WERI-Rb-1 (cell line): ENCODE data around the gene PPM1D.

Experiments
- DNase-seq: peaks from one replicate; pipeline ENCODE4 v3.0.0-alpha.2; 2020
- H3K27ac ChIP-seq: fragments of 250-450 bp; sonication (Bioruptor Pico); 2 replicates; pipeline ENCODE4 v1.5.1; 2020; ENCODE audit warnings: mild to moderate bottlenecking, moderate library complexity
- H3K27me3 ChIP-seq: fragments of 250-450 bp; sonication (Bioruptor Pico); 2 replicates; pipeline ENCODE4 v1.5.1; 2021; ENCODE audit warnings: mild to moderate bottlenecking, low read depth, moderate library complexity; ENCODE audit not compliant: insufficient read depth, severe bottlenecking
- H3K36me3 ChIP-seq: fragments of 250-450 bp; sonication (Bioruptor Pico); 2 replicates; pipeline ENCODE4 v1.5.1; 2020; ENCODE audit warnings: mild to moderate bottlenecking, moderate library complexity
- H3K4me3 ChIP-seq: 2 replicates; pipeline ENCODE4 v1.5.1; 2011; ENCODE audit warnings: low read depth, mild to moderate bottlenecking, control low read depth, low read length
- H3K9me3 ChIP-seq: fragments of 250-450 bp; sonication (Bioruptor Pico); 2 replicates; pipeline ENCODE4 v1.5.1; 2021; ENCODE audit warnings: mild to moderate bottlenecking, moderate library complexity; ENCODE audit not compliant: severe bottlenecking
- TF ChIP-seq, protein P1 (sequence below): IDR thresholded peaks from 2 replicates; pipeline ENCODE4 v1.5.1; 2011; ENCODE audit warnings: low read depth, mild to moderate bottlenecking, control low read depth, inconsistent platforms, low read length

Gene PPM1D

DNA sequence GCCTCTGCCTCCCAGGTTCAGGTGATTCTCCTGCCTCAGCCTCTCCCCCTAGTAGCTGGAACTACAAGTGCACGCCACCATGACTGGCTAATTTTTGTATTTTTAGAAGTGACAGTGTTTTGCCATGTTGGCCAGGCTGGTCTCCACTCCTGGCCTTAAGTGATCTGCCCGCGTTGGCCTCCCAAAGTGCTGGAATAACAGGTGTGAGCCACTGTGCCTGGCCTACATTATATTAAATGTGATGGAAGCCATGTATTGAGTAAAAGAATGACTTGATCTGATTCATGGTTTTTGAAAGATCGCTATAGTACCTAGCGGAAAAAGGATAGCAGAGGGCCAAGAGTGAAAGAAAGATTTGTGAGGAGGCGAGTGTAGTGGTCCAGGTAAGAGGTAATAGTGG lies 2.7 kb upstream of the PPM1D start:
- H3K4me3 ChIP-seq: no peak overlapping the region
- no peak overlapping the region for H3K27ac ChIP-seq
- no peaks in the 10 kb centered on the region for H3K9me3 ChIP-seq
- no peak for DNase-seq
- no peaks in the 10 kb centered on the region for H3K27me3 ChIP-seq
- peaks cover 18% of the 10 kb centered on the region for H3K36me3 ChIP-seq
- TF ChIP-seq, protein P1, sequence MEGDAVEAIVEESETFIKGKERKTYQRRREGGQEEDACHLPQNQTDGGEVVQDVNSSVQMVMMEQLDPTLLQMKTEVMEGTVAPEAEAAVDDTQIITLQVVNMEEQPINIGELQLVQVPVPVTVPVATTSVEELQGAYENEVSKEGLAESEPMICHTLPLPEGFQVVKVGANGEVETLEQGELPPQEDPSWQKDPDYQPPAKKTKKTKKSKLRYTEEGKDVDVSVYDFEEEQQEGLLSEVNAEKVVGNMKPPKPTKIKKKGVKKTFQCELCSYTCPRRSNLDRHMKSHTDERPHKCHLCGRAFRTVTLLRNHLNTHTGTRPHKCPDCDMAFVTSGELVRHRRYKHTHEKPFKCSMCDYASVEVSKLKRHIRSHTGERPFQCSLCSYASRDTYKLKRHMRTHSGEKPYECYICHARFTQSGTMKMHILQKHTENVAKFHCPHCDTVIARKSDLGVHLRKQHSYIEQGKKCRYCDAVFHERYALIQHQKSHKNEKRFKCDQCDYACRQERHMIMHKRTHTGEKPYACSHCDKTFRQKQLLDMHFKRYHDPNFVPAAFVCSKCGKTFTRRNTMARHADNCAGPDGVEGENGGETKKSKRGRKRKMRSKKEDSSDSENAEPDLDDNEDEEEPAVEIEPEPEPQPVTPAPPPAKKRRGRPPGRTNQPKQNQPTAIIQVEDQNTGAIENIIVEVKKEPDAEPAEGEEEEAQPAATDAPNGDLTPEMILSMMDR: no peak

DNA sequence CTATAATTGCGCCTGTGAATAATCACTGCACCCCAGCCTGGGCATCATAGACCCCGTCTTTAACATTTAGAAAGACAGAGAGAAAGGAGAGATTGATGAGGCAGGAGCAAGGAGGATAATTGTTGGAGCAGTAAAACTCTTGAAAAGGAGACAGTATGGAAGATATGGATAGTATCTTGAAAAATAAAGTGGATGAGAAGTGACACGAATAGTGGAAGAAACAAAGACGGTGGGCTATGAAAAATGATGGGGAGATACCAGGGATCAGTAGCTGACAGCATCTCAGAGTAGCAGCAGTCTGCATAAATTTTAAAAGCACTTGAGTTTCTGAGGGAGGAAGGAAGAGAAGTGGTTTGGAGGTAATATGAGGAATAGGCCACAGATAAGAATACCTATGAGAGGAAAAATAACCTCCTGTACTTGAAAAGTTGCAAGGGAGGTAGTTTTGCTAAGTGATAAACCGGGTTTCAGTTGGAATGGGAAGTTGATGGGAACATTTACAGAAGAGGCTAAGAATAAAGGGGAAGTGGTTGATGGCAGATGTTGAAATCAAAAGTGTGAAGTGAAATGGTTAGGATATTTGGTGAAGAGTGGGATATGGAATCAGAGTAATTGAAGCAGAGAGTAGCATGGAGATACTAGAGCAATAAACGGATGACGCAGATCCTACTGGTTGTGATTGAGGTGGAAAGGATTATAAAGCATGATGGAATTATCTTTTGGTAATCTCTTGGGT lies 1.8 kb upstream of the PPM1D start:
- TF ChIP-seq, protein P1: no peak

DNA sequence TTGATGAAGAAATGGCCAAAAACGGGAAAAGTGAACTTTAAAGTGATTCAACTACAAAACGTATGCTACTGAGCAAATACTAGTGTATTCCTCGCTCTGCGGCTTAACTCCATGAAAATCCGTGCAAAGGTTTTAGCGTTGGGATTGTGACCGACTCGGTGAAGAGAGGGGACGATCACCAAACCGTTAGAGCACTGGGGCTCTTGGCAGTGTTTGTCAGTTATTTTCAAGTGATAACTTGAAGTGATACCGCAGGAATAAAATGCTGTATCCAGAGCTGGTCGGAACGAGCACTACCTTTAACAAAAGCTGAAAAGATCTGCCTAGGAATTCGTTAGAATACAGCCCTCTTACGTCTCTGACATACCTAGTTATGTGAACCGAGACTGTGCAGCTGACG lies 773 bp upstream of the PPM1D start:
- no peaks in the 10 kb centered on the region for H3K9me3 ChIP-seq
- no peaks in the 10 kb centered on the region for H3K27me3 ChIP-seq
- H3K36me3 ChIP-seq: peaks cover 28% of the 10 kb centered on the region
- peak; percentile 50 for DNase-seq
- H3K27ac ChIP-seq: peak overlapping the region; percentile 99
- TF ChIP-seq, protein P1: no peak
- peak overlapping the region; percentile 68 for H3K4me3 ChIP-seq

More for the DNA sequence above, 1.8 kb upstream of the PPM1D start:
- DNase-seq: no peak
- Histone ChIP-seq H3K27me3 (no peaks in the 10 kb centered on the region), H3K4me3 (peak overlapping the region; percentile 68), H3K36me3 (peaks cover 22% of the 10 kb centered on the region), H3K27ac (peak overlapping the region; percentile 99), H3K9me3 (no peaks in the 10 kb centered on the region)

DNA sequence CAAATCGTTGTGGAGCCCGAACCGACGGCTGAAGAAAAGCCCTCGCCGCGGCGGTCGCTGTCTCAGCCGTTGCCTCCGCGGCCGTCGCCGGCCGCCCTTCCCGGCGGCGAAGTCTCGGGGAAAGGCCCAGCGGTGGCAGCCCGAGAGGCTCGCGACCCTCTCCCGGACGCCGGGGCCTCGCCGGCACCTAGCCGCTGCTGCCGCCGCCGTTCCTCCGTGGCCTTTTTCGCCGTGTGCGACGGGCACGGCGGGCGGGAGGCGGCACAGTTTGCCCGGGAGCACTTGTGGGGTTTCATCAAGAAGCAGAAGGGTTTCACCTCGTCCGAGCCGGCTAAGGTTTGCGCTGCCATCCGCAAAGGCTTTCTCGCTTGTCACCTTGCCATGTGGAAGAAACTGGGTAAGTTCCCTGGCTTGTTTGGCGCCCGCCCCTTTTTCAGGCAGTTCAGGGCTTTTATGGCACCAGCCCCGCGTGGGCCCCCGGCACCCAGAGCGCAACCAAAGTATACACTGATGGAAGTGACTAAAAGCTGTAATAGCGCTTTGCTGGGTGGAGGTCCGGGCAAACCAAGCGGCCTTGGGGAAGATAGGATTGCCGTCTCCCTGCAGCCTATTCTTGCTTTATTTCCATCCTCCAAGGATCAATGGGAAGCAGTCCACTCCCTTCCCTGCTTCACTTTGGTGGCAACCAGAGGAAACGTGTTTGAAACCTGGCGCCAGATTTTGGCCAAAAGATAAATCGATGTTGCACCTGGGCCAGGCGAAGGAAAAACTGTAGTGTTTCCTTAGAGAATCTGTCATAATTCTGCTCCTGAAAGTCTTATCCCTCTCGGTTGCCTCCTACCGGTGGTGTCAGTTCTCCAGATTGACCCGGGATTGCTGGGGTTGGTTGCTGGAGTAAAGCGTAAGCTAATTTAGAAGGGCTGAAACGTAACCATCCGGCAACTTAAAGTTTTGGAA lies 775 bp downstream of the PPM1D start:
- H3K27me3 ChIP-seq: no peaks in the 10 kb centered on the region
- H3K9me3 ChIP-seq: no peaks in the 10 kb centered on the region
- peak; percentile 88 for DNase-seq
- TF ChIP-seq, protein P1: peak; percentile 79
- H3K4me3 ChIP-seq: peak overlapping the region; percentile 68
- peak overlapping the region; percentile 99 for H3K27ac ChIP-seq
- peaks cover 40% of the 10 kb centered on the region for H3K36me3 ChIP-seq

DNA sequence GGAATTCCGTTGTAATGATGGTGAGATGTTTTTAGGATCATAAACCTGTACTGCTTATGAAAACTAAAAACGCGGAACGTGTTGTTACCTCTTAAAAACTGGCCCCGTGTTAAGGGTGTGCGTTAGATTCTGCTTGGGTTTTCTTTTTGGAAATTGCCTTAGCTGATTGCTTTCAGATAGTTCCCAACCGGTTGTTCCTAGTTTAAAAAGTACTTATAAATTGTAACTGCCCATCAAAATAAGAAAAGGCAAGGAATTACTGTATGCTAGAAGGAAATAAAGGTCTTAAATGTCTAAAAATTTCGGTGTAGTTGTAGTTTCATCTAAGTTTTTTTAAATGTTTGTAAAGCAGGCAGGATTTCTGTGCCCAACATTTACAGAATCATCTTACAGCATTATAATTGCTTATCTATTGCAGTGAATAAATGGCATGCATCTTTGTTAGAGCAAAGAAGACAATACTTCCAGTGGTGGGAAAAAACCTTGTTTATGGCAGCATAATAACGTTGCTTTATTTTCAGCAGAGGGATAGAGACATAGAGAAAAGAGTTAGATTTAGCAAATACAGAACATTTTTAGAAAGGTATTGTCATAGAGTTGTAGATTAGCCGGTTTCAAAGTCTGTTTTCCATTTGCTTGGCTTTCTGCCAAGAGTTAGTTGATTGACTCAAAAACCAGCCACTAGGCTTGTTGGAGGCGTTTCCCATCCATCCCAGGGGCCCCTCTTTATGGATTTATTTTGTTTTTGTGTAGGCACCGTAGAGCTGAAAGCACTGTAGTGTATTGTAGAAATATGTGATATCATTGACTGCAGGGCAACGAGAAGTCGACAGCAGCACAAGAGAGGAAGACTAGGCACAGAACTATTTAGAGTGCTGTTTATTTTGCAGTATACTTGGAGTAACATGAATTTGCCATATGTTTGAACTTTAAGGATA lies 1.7 kb downstream of the PPM1D start:
- H3K27me3 ChIP-seq: no peaks in the 10 kb centered on the region
- peak overlapping the region; percentile 68 for H3K4me3 ChIP-seq
- H3K36me3 ChIP-seq: peaks cover 40% of the 10 kb centered on the region
- TF ChIP-seq, protein P1: no peak
- H3K9me3 ChIP-seq: no peaks in the 10 kb centered on the region
- DNase-seq: peak; percentile 50
- H3K27ac ChIP-seq: peak overlapping the region; percentile 99
